ENCODE measurements around the gene ANO9. TPM values are rescaled to one million over a fixed set of nuclear protein-coding genes. Genes with fewer than 3 reads are reported as not detected.
A peak's percentile ranks its signal among the peaks of the same experiment; 100 is the strongest.

Gene ANO9
- total RNA-seq, 1 donor from 2014 or later, result 0.98 TPM

DNA sequence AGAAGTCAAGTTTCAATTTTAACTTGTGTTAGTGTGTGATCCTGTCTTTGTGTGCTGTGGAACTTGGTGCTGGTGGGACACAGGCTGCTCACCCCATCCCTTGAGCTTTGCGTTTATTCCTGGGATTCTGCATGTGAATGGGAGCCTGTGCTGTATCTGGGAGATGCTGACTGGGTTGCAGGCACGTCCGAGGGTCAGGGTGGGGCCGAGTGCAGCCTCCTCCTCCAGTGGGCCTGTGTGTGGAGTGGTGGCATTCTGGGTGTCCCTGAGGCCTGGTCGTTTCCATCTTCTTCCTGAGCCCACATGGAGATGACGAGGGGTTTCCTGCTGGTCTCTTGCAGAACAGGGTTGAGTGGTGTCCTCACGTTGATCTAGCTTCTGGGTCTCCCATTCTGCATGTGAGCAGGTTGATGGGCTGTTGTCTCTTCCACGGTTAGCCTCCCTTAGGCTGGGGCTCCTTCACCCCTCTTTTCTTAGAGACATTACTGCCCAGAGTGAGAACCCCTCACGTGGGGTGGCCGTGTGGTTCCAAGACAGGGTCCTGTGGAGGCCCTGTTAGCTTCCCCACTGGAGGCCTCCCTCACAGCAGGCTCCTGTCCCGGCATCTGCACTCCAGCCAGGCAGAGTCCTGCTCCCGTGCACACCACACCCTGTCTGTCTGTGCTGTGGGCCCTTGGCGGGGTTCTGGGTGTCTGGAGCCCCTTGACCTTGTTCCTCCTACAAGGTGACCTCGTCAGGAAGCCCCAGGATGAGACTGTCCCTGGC is 13.2 kb upstream of the ANO9 start:
- no peak for ATAC-seq
- intact Hi-C loops (cut with DNase I), result no loop called here
- no peak for DNase-seq (ENCODE audit: low spot score)

DNA sequence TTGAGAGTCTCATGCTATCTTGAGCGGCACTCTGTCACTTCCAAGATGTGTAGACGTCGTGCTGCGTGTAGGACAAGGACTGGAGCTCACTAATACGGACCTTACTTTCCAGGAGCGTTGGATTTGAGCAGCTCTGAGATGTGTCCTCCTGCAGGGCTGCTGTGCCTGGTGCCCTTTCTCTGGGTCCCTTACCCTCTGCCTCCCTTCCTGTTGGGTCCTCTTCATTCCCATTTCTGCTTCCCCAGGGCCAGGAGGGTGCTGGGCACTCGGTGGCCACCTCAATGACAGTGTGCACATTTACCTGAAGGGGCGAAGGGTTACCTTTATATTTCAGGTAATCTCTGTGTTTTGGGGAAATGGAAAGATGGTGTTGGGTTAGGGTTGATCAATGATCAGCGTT is 12.2 kb upstream of the ANO9 start:
- intact Hi-C loops (cut with DNase I), result no loop called here
- DNase-seq (ENCODE audit: low spot score), result no peak
- ATAC-seq, result no peak

DNA sequence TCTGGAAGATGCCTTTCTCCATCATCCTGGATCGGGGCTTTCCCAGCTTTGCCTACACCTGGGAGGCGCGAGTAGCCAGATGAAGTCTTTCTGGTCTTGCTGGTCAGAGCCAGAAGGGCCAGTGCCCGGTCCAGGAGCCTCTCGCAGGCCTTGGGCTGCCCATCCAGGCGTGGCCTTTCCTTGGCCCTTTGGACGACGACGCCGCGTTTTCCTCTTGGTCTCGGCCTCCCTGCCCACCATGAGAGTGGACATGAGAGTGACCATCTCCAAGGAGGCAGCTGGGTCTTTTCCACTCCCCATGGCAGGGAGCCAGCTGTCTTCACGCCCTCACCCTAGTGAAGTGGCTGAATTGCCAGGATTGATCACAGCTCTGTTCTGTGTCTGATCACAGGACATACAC is 11.8 kb upstream of the ANO9 start:
- DNase-seq (ENCODE audit: low spot score), result no peak
- intact Hi-C loops (cut with DNase I), result no loop called here
- no peak for ATAC-seq

- intact Hi-C loops (cut with DNase I), result no loop called here
- ATAC-seq (no peak), DNase-seq (ENCODE audit: low spot score) (no peak)
These were observed 11.2 kb upstream of the ANO9 start for GRCh38 chr11:452916-453527.

DNA sequence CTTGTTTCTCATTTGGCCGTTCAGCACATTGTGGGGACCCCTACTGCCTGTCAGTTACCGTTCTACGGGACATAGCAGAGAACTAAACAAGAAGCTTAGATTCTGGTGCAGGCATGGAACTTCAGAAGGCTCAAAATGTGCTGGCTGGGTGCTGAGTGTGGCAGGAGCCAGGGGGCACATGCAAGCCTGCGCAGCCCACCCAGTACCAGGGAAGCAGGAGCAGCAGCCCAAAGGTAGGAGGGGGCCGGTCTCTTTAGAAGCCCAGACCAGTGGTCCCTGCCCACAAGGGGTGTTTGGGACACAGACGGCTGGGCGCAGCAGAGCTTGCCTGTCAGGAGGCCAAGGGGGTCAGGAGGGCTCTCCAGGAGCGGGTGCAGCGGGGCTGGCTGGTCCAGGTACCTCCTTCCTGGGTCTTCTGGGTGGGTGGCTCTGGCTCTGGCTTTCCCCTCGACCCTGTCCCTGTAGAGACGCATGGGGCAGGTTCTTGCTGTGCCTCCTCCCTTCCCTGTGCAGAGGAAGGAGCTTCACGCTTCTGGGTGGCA is 10.5 kb upstream of the ANO9 start:
- ATAC-seq, result no peak
- DNase-seq (ENCODE audit: low spot score), result no peak
- intact Hi-C loops (cut with DNase I), result no loop called here

- no peak for DNase-seq (ENCODE audit: low spot score)
- intact Hi-C loops (cut with DNase I), result no loop called here
- ATAC-seq, result no peak
These were observed 9.9 kb upstream of the ANO9 start for GRCh38 chr11:451738-452137.

GRCh38 chr11:450809-451451 is 9.1 kb upstream of the ANO9 start:
- intact Hi-C loops (cut with DNase I), result no loop called here
- DNase-seq (ENCODE audit: low spot score) (peak; percentile 80), ATAC-seq (no peak)

- ATAC-seq (peak; percentile 92), DNase-seq (ENCODE audit: low spot score) (peak; percentile 98)
- intact Hi-C loops (cut with DNase I), result no loop called here
These were observed 8.3 kb upstream of the ANO9 start, which contains the start of gene PTDSS2 for GRCh38 chr11:449889-450808. PTDSS2 (plus strand) TSS chr11:450279; CDS start chr11:450456, 177 bp downstream.

DNA sequence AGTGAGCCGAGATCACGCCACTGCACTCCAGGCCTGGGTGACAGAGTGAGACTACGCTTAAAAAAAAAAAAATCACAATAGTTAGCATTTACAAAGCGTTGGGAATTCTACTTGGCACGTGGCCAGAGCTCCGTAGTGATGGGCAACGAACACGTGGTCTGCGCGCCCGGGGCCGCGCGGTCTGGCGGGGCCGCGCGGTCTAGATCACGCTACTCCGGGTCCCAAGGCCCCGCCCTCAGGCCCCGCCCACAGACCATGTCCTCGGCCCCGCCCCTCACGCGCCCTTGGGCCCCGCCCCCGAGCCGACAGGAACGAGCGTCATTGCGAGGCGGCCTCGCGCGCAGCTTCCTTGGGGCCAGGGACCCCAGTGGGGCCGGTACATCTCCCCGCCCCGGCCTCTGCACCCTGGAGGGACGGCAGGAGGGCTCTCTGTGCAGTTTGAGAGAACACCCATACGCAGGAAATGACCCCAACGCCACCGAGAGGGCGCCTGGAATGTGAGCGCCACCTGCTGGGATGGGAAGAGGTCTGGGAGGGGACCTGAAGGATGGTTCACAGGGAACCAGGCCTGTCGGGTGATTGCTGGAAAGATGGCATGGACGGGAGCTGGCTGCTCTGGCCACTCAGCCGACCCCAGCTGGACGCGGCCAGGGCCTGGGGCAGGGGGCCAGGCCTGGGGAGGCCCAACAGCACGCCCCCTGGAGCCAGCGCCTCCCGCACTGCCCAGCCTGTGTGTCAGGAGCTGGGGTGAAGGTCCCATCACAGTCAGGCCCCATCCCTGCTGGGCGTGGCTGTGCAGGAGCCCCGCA is 6.3 kb upstream of the ANO9 start:
- DNase-seq (ENCODE audit: low spot score), result peak; percentile 99
- ATAC-seq, result peak; percentile 93
- intact Hi-C loops (cut with DNase I), result no loop called here

DNA sequence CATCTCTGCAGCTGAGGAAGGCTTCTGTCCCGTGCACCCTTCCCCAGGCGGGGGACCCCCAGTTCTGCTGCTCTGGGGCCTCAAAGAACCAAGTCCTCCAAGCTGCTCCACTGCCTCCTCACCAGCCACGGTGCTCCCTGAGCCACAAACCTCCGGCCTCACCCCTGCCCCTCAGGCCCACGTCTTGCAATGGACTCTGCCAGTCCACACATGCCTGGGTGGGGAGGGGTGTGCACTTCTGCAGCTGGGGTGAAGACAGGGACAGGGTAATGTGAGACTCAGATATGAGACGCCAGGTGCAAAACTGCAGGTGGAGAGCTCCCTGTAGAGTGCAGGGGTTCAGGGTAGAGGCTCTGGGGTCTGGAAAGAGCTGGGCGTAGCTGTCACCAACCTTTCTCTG is 5.1 kb upstream of the ANO9 start:
- DNase-seq (ENCODE audit: low spot score), result no peak
- ATAC-seq, result no peak
- intact Hi-C loops (cut with DNase I), result no loop called here

- intact Hi-C loops (cut with DNase I), result no loop called here
These were observed 4.2 kb upstream of the ANO9 start for GRCh38 chr11:445765-446588.

GRCh38 chr11:444396-445144 is 2.8 kb upstream of the ANO9 start:
- intact Hi-C loops (cut with DNase I), result no loop called here
- DNase-seq (ENCODE audit: low spot score), result no peak
- ATAC-seq, result no peak

More at GRCh38 chr11:445765-446588, 4.2 kb upstream of the ANO9 start:
- DNase-seq (ENCODE audit: low spot score) (no peak), ATAC-seq (no peak)

GRCh38 chr11:443542-444199 is 1.9 kb upstream of the ANO9 start:
- intact Hi-C loops (cut with DNase I), result no loop called here
- ATAC-seq, result no peak
- DNase-seq (ENCODE audit: low spot score), result no peak

DNA sequence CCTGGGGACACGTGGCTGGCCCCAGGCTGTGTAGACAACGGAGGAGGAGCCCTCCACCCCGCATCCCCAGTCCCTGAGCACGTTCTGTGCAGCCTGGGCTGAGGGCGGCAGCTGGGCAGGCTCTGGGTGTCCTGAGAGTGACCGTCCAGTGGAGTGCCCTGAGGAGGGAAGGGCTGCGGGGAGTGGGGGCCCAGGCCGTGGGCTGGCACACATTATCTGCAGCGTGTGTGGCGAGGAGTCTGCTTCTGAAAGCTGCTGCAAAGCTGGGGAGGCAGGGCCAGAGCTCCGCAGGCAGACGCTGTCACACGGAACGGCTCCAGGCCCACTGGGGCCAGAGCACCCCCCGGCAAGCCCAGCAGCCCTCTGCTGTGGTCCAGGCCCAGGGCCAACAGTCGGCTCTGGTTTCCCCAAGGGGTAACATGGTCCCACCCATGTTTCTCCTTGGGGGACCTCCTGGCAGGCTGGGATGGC is 835 bp upstream of the ANO9 start:
- DNase-seq (ENCODE audit: low spot score) (no peak), ATAC-seq (no peak)
- intact Hi-C loops (cut with DNase I), result no loop called here

GRCh38 chr11:441043-441417 is 781 bp downstream of the ANO9 start:
- intact Hi-C loops (cut with DNase I), result no loop called here
- DNase-seq (ENCODE audit: low spot score), result no peak
- no peak for ATAC-seq

All from sciatic nerve (tissue), 2 donors.